NB4 (cell line): ENCODE measurements around the gene MRRF.

Experiments used
- DNase-seq: peaks from one replicate; pipeline ENCODE4 v3.0.0; 2010; ENCODE audit warnings: low read depth
- H3K4me3 ChIP-seq: one replicate; pipeline ENCODE4 v1.5.1; 2011; ENCODE audit warnings: mild to moderate bottlenecking, low read depth, low read length, moderate library complexity
- MAX ChIP-seq: IDR thresholded peaks from 2 replicates; pipeline ENCODE4 v1.6.1; 2011; ENCODE audit warnings: low read depth, low read length
- MYC ChIP-seq: IDR thresholded peaks from 2 replicates; pipeline ENCODE4 v1.6.1; 2011; ENCODE audit warnings: low read depth, low read length
- POLR2A ChIP-seq: IDR thresholded peaks from 2 replicates; pipeline ENCODE4 v1.6.1; 2011; ENCODE audit warnings: mild to moderate bottlenecking; ENCODE audit not compliant: insufficient read length; ENCODE audit errors: extremely low read depth
- TF ChIP-seq, protein P1 (sequence below): IDR thresholded peaks from one replicate; pipeline ENCODE4 v1.5.1; 2012; ENCODE audit warnings: low read depth, low read length

MRRF gene

DNA sequence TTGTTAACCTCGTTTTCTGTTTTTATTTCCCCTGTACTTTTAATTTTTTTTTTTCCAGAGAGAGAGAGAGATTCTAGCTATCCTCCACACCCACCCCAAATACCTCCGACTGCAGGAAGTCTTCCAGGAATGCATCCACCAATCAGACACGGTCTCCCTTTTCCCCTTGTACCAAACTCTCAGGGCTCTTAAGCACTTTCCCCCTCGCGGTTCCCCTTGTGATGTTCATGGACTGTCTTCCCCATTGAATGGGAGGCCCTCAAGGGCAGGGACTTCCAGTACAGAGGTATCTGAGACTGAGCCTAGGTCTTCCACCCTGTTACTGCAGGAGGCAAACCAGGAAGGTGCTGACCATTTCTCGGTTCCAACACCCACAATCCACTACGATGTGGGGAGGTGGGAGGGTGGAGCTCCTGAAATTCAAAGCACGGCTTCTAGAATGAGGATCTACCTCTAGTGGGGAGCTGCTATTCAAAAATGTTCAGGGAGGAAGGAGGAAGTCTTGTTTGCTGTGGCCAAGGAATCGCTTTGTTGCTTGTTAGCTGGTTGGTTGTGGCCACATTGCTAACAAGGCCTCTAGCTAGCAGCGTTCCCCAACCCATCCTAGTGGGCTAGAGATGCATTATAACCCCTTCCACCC is 68.6 kb downstream of the MRRF start:
- no peak for DNase-seq

DNA sequence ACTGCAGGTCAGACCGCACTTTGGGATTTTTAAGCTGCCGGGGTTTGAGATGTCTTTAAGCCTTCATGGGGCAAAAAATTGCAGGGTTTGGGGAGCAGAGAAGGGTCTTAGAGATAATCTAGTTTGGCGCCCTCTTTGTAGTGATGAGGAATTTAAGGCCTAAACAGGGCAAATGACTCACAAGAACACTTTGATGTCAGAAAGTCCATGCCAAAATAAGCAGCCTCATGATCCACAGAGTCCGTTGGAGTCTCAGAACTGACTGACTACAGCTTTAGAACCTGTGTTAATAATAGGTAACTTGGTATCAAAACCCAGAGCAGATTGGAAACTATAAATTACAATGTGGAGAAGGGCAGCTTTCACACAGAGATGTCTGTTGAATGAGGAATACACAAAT is 70.2 kb downstream of the MRRF start:
- H3K4me3 ChIP-seq, result no peak overlapping the region
- no peak for DNase-seq
- no peak for TF ChIP-seq MAX
- TF ChIP-seq MYC, result no peak
- TF ChIP-seq POLR2A, result no peak
- TF ChIP-seq, protein P1, sequence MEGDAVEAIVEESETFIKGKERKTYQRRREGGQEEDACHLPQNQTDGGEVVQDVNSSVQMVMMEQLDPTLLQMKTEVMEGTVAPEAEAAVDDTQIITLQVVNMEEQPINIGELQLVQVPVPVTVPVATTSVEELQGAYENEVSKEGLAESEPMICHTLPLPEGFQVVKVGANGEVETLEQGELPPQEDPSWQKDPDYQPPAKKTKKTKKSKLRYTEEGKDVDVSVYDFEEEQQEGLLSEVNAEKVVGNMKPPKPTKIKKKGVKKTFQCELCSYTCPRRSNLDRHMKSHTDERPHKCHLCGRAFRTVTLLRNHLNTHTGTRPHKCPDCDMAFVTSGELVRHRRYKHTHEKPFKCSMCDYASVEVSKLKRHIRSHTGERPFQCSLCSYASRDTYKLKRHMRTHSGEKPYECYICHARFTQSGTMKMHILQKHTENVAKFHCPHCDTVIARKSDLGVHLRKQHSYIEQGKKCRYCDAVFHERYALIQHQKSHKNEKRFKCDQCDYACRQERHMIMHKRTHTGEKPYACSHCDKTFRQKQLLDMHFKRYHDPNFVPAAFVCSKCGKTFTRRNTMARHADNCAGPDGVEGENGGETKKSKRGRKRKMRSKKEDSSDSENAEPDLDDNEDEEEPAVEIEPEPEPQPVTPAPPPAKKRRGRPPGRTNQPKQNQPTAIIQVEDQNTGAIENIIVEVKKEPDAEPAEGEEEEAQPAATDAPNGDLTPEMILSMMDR, result no peak

More for the DNA sequence above, 68.6 kb downstream of the MRRF start:
- H3K4me3 ChIP-seq, result no peak overlapping the region
- no peak for TF ChIP-seq POLR2A

DNA sequence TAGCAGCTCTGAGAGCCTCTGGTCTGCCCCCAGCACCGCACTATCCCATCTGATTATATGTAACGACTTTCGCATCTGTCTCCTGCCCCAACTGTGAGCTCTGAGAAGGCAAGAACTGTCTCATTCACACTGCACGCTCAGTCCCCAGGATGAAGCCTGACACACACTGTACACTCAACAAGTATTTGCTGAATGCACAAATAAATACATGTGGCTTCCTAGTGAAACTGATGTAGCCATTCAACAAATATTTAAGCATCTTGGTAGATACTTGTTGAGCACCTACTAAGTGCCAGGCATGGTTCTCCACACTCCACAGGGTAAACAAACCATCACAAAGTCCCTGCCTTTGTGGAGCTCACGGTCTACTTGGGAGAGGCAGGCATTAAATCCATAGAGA is 71.5 kb downstream of the MRRF start:
- no peak for TF ChIP-seq POLR2A
- TF ChIP-seq, protein P1, result no peak
- no peak for TF ChIP-seq MAX
- DNase-seq, result no peak
- no peak overlapping the region for H3K4me3 ChIP-seq

DNA sequence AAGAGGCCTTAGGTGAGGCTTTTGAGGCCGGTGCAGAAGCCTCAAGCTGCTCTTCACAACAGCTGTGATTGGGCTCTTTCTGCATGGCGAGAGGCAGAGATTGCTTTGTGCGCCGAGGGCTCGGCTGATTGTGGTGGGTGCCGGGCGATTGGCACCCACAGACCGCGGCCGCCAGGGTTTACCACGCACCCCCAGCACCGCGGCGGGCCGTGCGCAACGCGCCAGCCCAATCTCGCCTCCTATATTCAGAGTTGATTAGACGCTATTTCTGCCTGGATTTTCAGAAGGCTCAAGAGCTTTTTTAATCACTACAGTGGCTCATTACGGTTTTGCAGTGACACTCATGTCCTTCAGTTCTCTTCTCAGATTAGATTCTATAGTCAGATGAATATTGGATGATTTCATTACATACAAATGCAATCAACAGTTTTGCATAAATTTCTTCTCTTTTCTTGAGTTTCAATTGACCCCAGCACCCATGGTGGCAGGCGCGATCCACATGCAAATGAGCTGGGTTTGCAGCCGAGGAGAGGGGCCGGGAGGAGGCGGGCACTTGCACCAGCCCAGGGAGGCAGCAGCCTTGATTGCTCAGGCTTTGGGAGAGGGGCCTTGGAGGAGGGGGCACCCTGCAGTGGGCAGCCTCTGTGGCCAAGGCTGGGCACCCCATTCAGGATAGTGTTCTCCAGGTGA is 72.3 kb downstream of the MRRF start:
- no peak for TF ChIP-seq MYC
- TF ChIP-seq, protein P1, result no peak
- no peak for TF ChIP-seq MAX
- TF ChIP-seq POLR2A, result no peak
- H3K4me3 ChIP-seq, result no peak overlapping the region
- no peak for DNase-seq

GRCh38 chr9:122337556-122337929 is 72.9 kb downstream of the MRRF start:
- H3K4me3 ChIP-seq, result no peak overlapping the region
- TF ChIP-seq, protein P1, result no peak
- no peak for TF ChIP-seq MAX
- no peak for TF ChIP-seq POLR2A
- TF ChIP-seq MYC, result no peak
- no peak for DNase-seq

GRCh38 chr9:122338536-122338935 is 73.9 kb downstream of the MRRF start:
- no peak for DNase-seq
- TF ChIP-seq, protein P1, result no peak
- TF ChIP-seq MAX (no peak), MYC (no peak), POLR2A (no peak)
- H3K4me3 ChIP-seq, result no peak overlapping the region
